GM12878 (cell line): Measurements from ENCODE around the gene LIMS1. TPM values are rescaled to one million over a fixed set of nuclear protein-coding genes. Genes with fewer than 3 reads are reported as not detected.
A peak's percentile ranks its signal among the peaks of the same experiment; 100 is the strongest.

Experiments used
- BCL11A ChIP-seq: IDR thresholded peaks from 2 replicates; pipeline ENCODE4 v1.6.1; 2011; ENCODE audit warnings: low read depth, low read length
- BCL3 ChIP-seq: IDR thresholded peaks from 2 replicates; pipeline ENCODE4 v1.6.1; 2011; ENCODE audit warnings: borderline replicate concordance, low read depth, mild to moderate bottlenecking, moderate library complexity, low read length; ENCODE audit not compliant: insufficient read depth, poor library complexity, severe bottlenecking
- BRCA1 ChIP-seq: IDR thresholded peaks from 2 replicates; pipeline ENCODE4 v1.6.1; 2011; ENCODE audit warnings: low read depth, low read length, improper control_type of control experiment
- CREB1 ChIP-seq: IDR thresholded peaks from 2 replicates; pipeline ENCODE4 v1.6.1; 2012; ENCODE audit warnings: low read depth, mild to moderate bottlenecking, inconsistent platforms
- CTCF ChIP-seq, 3 experiments: IDR thresholded peaks in 2 of 3; conservative IDR thresholded peaks in 1 of 3; 2 replicates each; pipeline ENCODE4 v1.5.1; 2011; ENCODE audit warnings: low read depth in 3 of 3, low read length in 3 of 3, mild to moderate bottlenecking in 3 of 3, control low read depth in 2 of 3, moderate library complexity in 2 of 3, inconsistent platforms in 1 of 3, mixed read lengths in 1 of 3; ENCODE audit not compliant: control insufficient read depth in 2 of 3, insufficient read depth in 1 of 3; ENCODE audit errors: extremely low read depth in 1 of 3
- E2F8 ChIP-seq: fragments of 450-650 bp; IDR thresholded peaks from 2 replicates; pipeline ENCODE4 v1.6.1; 2018; ENCODE audit warnings: mild to moderate bottlenecking, low read depth, moderate library complexity; ENCODE audit not compliant: partially characterized antibody
- EP300 ChIP-seq, 2 experiments: fragments of 150-350 bp in 1 of 2; IDR thresholded peaks; 2 replicates each; pipeline ENCODE4 v1.6.1; 2011 to 2012; ENCODE audit warnings: low read depth in 2 of 2, low read length in 2 of 2, borderline replicate concordance in 1 of 2, improper control_type of control experiment in 1 of 2, inconsistent platforms in 1 of 2; ENCODE audit not compliant: control insufficient read depth in 1 of 2
- FOXK2 ChIP-seq: fragments of 450-650 bp; IDR thresholded peaks from 2 replicates; pipeline ENCODE4 v1.6.1; 2017; ENCODE audit warnings: mild to moderate bottlenecking, moderate library complexity
- IKZF2 ChIP-seq, 2 experiments: fragments of 450-650 bp; IDR thresholded peaks; 2 replicates each; pipeline ENCODE4 v1.6.1; 2017; ENCODE audit warnings: mild to moderate bottlenecking in 2 of 2, moderate library complexity in 2 of 2
- JUNB ChIP-seq: IDR thresholded peaks from 2 replicates; pipeline ENCODE4 v1.6.1; 2016; ENCODE audit warnings: antibody characterized with exemption, mild to moderate bottlenecking
- MEF2A ChIP-seq: IDR thresholded peaks from 2 replicates; pipeline ENCODE4 v1.6.1; 2011; ENCODE audit warnings: low read depth, mild to moderate bottlenecking, low read length, moderate library complexity; ENCODE audit not compliant: insufficient read depth
- MLLT1 ChIP-seq: fragments of 450-650 bp; IDR thresholded peaks from 2 replicates; pipeline ENCODE4 v1.6.1; 2016; ENCODE audit warnings: mild to moderate bottlenecking
- MTA2 ChIP-seq: fragments of 450-650 bp; IDR thresholded peaks from 2 replicates; pipeline ENCODE4 v1.6.1; 2016; ENCODE audit warnings: low read depth, mild to moderate bottlenecking, moderate library complexity
- NBN ChIP-seq: fragments of 450-650 bp; IDR thresholded peaks from 2 replicates; pipeline ENCODE4 v1.6.1; 2016
- PBX3 ChIP-seq: IDR thresholded peaks from 2 replicates; pipeline ENCODE4 v1.6.1; 2011; ENCODE audit warnings: mild to moderate bottlenecking, low read depth, low read length, moderate library complexity; ENCODE audit not compliant: insufficient replicate concordance
- SIN3A ChIP-seq: IDR thresholded peaks from 2 replicates; pipeline ENCODE4 v1.6.1; 2012; ENCODE audit warnings: low read depth, low read length, improper control_type of control experiment
- SMAD1 ChIP-seq: fragments of 450-650 bp; IDR thresholded peaks from 2 replicates; pipeline ENCODE4 v1.6.1; 2018; ENCODE audit warnings: mild to moderate bottlenecking, low read depth; ENCODE audit not compliant: partially characterized antibody
- TCF7 ChIP-seq: IDR thresholded peaks from 2 replicates; pipeline ENCODE4 v1.6.1; 2014; ENCODE audit warnings: antibody characterized with exemption, borderline replicate concordance
- ZNF217 ChIP-seq: fragments of 450-650 bp; IDR thresholded peaks from 2 replicates; pipeline ENCODE4 v1.6.1; 2017; ENCODE audit warnings: antibody characterized with exemption, mild to moderate bottlenecking
- ZNF274 ChIP-seq: IDR thresholded peaks from one replicate; pipeline ENCODE4 v1.8.0; 2011; ENCODE audit not compliant: insufficient read length, insufficient read depth
- polyA plus RNA-seq, 11 experiments: library from polyadenylated mRNA; depleted of rRNA in 4 of 11; unstranded in 6 of 11; stranded (reverse) in 5 of 11; fragments of >200 nt; fragmentation: Nextera tagmentation in 4 of 11; fragmentation: Illumina TruSeq in 1 of 11; extraction: Ambion mirVana in 4 of 11; extraction: Trizol in 1 of 11; gene quantifications; 1 replicate in 1 of 11; 2 replicates in 10 of 11; pipeline versions ENCODE4 v1.2.1 to v1.2.3, GENCODE V29; 2011 to 2016; ENCODE audit warnings: inconsistent platforms in 2 of 11, missing spikeins in 2 of 11, low read depth in 1 of 11
- total RNA-seq, 4 experiments: library from RNA; depleted of rRNA in 3 of 4; stranded (reverse); fragments of >200 nt in 3 of 4; fragmentation: Illumina TruSeq in 1 of 4; extraction: Trizol in 1 of 4; gene quantifications; 2 replicates each; pipeline versions ENCODE4 v1.2.1 to v1.2.3, GENCODE V29; 2013 to 2021

Gene LIMS1
- total and polyA plus RNA-seq, 10 of the 15 experiments (the other 5 are each of a cell fraction or from before 2014, with no cell fraction given) = 15.7 to 98.1 (median 43.9) TPM

- TF ChIP-seq MTA2 (no peak), E2F8 (no peak), BCL3 (no peak), CTCF (IDR thresholded peaks at IDR 0.05 in 2 of 3, conservative IDR thresholded peaks at IDR 0.05 in 1 of 3; ENCODE audit: control insufficient read depth in 2 of 3, extremely low read depth in 1 of 3, insufficient read depth in 1 of 3, low read depth in 3 of 3, low read length in 3 of 3) (0 out of 6 replicates have a peak, but pooled peaks of 1 of the 3 experiments have one; percentile 7), IKZF2 (IDR thresholded peaks at IDR 0.05) (peak in 1 of 2 experiments; percentile 26; a peak in 2 of 4 replicates), ZNF217 (no peak), BCL11A (no peak), TCF7 (no peak), SMAD1 (no peak), NBN (peak; percentile 68; the same call in 1 of the 2 replicates), EP300 (IDR thresholded peaks at IDR 0.05; ENCODE audit: borderline replicate concordance in 1 of 2, control insufficient read depth in 1 of 2, low read depth in 2 of 2, low read length in 2 of 2) (no peak), PBX3 (no peak), SIN3A (no peak; the same call in 1 of the 2 replicates), BRCA1 (no peak), CREB1 (0 out of 2 replicates have a peak, but pooled peaks have one; percentile 10), JUNB (no peak), ZNF274 (no peak), FOXK2 (no peak), MEF2A (no peak), MLLT1 (no peak)
These were observed at the start of gene LIMS1 (continued) for GRCh38 chr2:108533832-108534583.
